ENCODE results near the gene KCNK17. TPM values are rescaled to one million over a fixed set of nuclear protein-coding genes. Genes with fewer than 3 reads are reported as not detected.

The KCNK17 gene
- total and polyA plus RNA-seq, 8 donors, result 0.84 to 44.0 (median 1.1) TPM

DNA sequence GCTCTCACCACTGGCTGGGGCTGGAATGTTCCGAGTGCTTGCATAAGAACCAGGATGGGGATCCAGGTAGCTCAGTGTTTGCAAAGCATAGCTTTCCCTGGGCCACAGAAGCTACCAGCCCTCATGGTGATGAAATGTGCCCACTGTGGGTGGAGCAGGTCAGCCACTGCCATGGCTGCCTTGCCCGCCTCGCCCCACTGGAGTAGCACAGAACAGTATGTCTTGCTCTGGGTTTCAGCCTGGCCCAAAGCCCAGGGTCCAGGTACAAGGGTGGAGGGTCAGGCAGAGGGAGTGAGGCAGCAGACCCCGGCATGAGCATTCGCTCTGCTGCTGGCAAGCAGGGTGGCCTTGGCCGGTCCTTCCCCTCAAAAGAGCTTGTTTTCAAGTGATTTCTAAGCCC, 34.7 kb downstream of the KCNK17 start:
- ATAC-seq (no peak), FAIRE-seq (no peak)

DNA sequence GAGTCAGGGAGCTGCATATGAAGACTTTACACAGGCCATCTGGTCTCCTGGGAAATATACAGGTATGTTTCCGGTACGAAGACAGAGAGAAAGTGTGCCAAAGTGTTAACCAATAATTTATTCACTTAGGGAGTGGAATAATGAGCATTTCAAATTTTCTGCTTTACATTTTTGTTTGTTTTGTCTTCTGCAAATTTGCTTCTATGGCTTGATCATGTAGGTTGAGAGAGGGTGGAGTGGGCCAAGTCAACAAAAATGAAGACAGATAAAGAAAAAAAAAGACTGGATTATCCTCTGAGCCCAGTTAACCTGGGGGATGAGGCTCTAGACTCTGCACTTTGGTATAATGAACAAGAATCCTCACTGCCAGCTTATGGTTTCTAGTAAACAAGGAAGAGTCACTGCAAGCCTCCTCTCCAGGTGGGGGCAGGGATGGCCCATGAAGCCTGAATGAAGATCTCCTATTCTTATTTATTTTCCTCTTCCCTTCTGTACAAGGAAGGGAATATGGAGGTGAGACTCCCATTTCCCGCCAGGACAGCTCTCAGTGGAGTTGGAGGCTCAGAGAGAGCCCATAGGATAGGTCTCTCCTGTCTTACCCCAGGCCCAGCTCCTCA, 37.7 kb downstream of the KCNK17 start:
- FAIRE-seq (no peak), DNase-seq (no peak), ATAC-seq (no peak)
- Histone ChIP-seq H3K27ac (no peak overlapping the region), H3K36me3 (no peaks in the 10 kb centered on the region), H3K27me3 (no peaks in the 10 kb centered on the region), H3K4me3 (no peak overlapping the region), H3K4me1 (no peaks in the 10 kb centered on the region), H3K9me3 (no peaks in the 10 kb centered on the region)
- intact Hi-C loops (cut with DNase I), result no loop called here
- TF ChIP-seq, protein P1, sequence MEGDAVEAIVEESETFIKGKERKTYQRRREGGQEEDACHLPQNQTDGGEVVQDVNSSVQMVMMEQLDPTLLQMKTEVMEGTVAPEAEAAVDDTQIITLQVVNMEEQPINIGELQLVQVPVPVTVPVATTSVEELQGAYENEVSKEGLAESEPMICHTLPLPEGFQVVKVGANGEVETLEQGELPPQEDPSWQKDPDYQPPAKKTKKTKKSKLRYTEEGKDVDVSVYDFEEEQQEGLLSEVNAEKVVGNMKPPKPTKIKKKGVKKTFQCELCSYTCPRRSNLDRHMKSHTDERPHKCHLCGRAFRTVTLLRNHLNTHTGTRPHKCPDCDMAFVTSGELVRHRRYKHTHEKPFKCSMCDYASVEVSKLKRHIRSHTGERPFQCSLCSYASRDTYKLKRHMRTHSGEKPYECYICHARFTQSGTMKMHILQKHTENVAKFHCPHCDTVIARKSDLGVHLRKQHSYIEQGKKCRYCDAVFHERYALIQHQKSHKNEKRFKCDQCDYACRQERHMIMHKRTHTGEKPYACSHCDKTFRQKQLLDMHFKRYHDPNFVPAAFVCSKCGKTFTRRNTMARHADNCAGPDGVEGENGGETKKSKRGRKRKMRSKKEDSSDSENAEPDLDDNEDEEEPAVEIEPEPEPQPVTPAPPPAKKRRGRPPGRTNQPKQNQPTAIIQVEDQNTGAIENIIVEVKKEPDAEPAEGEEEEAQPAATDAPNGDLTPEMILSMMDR (IDR thresholded peaks at IDR 0.05), result no peak
- WGBS, 2 donors, result 92 to 96% methylated on average over 3 of the region's 3 CpGs

More for the DNA sequence above, 34.7 kb downstream of the KCNK17 start:
- Histone ChIP-seq H3K27me3 (no peaks in the 10 kb centered on the region), H3K36me3 (no peaks in the 10 kb centered on the region), H3K27ac (no peak overlapping the region), H3K9me3 (no peaks in the 10 kb centered on the region), H3K4me1 (no peaks in the 10 kb centered on the region), H3K4me3 (no peak overlapping the region)
- TF ChIP-seq, protein P1 (IDR thresholded peaks at IDR 0.05), result no peak
- DNase-seq, result no peak
- intact Hi-C loops (cut with DNase I), result no loop called here
- WGBS, 2 donors, result 80 to 84% methylated on average over 6 of the region's 6 CpGs

DNA sequence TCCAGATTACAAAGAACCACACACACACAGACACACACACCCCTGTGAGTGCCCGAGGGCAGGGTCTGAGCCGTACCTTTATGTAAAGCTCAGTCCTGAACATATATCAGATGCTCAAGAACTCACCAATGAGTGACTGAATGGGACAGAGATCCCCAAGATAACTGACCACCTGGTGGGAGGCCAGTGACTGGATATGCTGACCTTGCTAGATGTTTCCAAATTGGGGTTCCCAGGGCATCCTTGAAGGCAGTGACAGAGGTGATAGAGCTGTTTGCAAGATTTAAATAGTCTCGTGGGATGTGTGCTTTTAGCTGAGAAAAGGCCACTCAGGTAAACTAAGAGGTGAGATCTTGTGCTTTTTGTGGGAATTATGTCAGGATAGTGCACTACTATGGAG, 39.3 kb downstream of the KCNK17 start:
- Histone ChIP-seq H3K27me3 (no peaks in the 10 kb centered on the region), H3K4me3 (no peak overlapping the region), H3K4me1 (no peaks in the 10 kb centered on the region), H3K27ac (no peak overlapping the region), H3K36me3 (no peaks in the 10 kb centered on the region), H3K9me3 (no peaks in the 10 kb centered on the region)
- 66 to 80% methylated on average over 3 of the region's 3 CpGs for WGBS, 2 donors
- FAIRE-seq (no peak), DNase-seq (no peak), ATAC-seq (no peak)
- TF ChIP-seq, protein P1 (IDR thresholded peaks at IDR 0.05), result no peak
- intact Hi-C loops (cut with DNase I), result no loop called here

GRCh38 chr6:39274471-39274870, 39.7 kb downstream of the KCNK17 start:
- Histone ChIP-seq H3K4me3 (no peak overlapping the region), H3K36me3 (no peaks in the 10 kb centered on the region), H3K4me1 (no peaks in the 10 kb centered on the region), H3K27ac (no peak overlapping the region), H3K27me3 (no peaks in the 10 kb centered on the region), H3K9me3 (no peaks in the 10 kb centered on the region)
- FAIRE-seq (no peak), DNase-seq (no peak), ATAC-seq (no peak)
- TF ChIP-seq, protein P1 (IDR thresholded peaks at IDR 0.05), result no peak
- intact Hi-C loops (cut with DNase I), result no loop called here
- 63 to 65% methylated on average over 4 of the region's 4 CpGs for WGBS, 2 donors

DNA sequence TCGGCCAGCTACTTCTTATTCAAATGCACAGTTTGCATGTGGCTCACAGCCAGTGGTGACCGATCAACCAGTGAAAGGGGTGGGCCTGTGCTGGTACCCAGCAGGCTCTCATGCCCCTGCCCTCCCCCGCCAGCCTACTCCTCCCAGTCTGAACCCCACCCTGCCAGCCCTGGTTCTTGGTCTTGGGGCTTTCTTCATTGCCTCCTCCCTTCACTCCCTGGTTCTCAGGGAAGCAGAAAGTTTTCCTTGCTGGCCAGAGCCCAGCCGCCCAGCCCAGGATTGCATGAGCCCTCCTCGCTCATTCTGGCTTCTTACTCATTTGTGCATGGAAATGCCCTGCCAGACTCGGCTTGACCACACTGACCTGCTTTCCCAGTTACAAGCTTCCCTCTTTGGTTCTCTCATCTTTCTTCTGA, 40.8 kb downstream of the KCNK17 start:
- Histone ChIP-seq H3K27ac (no peak overlapping the region), H3K4me1 (no peaks in the 10 kb centered on the region), H3K9me3 (no peaks in the 10 kb centered on the region), H3K27me3 (no peaks in the 10 kb centered on the region), H3K36me3 (no peaks in the 10 kb centered on the region), H3K4me3 (no peak overlapping the region)
- intact Hi-C loops (cut with DNase I), result no loop called here
- 68 to 73% methylated on average over 6 of the region's 6 CpGs for WGBS, 2 donors
- TF ChIP-seq, protein P1 (IDR thresholded peaks at IDR 0.05), result no peak
- FAIRE-seq (no peak), DNase-seq (no peak), ATAC-seq (peak in 2 of 4 donors; percentile 35 to 60)

Measured in pancreas (tissue), 10 donors.